ENCODE measurements around the gene CFAP53.

The CFAP53 gene

GRCh38 chr18:50218432-50219197 is 47.7 kb downstream of the CFAP53 start:
- H2AFZ ChIP-seq (ENCODE audit: low read length, unreplicated experiment) = no peak overlapping the region

GRCh38 chr18:50209311-50209710 is 57.0 kb downstream of the CFAP53 start:
- Histone ChIP-seq H3K27ac (ENCODE audit: low read depth, low read length) (no peak overlapping the region), H3K4me1 (ENCODE audit: control insufficient read depth, insufficient read depth, low read length, unreplicated experiment) (no peaks in the 10 kb centered on the region), H3K36me3 (ENCODE audit: insufficient read depth, low read length) (no peaks in the 10 kb centered on the region), H3K79me2 (ENCODE audit: control insufficient read depth, insufficient read depth, low read length, unreplicated experiment) (no peaks in the 10 kb centered on the region), H2AFZ (ENCODE audit: low read length, unreplicated experiment) (no peak overlapping the region), H3K27me3 (ENCODE audit: insufficient read depth, low read length) (peaks cover 40% of the 10 kb centered on the region), H3K4me3 (ENCODE audit: low read depth, low read length) (no peak overlapping the region)

More at GRCh38 chr18:50218432-50219197, 47.7 kb downstream of the CFAP53 start:
- no peaks in the 10 kb centered on the region for H3K36me3 ChIP-seq (ENCODE audit: insufficient read depth, low read length)
- H3K27ac ChIP-seq (ENCODE audit: low read depth, low read length) = no peak overlapping the region
- H3K79me2 ChIP-seq (ENCODE audit: control insufficient read depth, insufficient read depth, low read length, unreplicated experiment) = no peaks in the 10 kb centered on the region
- peaks cover 54% of the 10 kb centered on the region for H3K27me3 ChIP-seq (ENCODE audit: insufficient read depth, low read length)
- H3K4me1 ChIP-seq (ENCODE audit: control insufficient read depth, insufficient read depth, low read length, unreplicated experiment) = no peaks in the 10 kb centered on the region
- no peak overlapping the region for H3K4me3 ChIP-seq (ENCODE audit: low read depth, low read length)

GRCh38 chr18:50207722-50208121 is 58.6 kb downstream of the CFAP53 start:
- no peaks in the 10 kb centered on the region for H3K79me2 ChIP-seq (ENCODE audit: control insufficient read depth, insufficient read depth, low read length, unreplicated experiment)

GRCh38 chr18:50203801-50204604 is 62.3 kb downstream of the CFAP53 start:
- Histone ChIP-seq H3K36me3 (ENCODE audit: insufficient read depth, low read length) (no peaks in the 10 kb centered on the region), H3K79me2 (ENCODE audit: control insufficient read depth, insufficient read depth, low read length, unreplicated experiment) (no peaks in the 10 kb centered on the region), H3K27me3 (ENCODE audit: insufficient read depth, low read length) (peaks cover 61% of the 10 kb centered on the region), H2AFZ (ENCODE audit: low read length, unreplicated experiment) (no peak overlapping the region), H3K4me1 (ENCODE audit: control insufficient read depth, insufficient read depth, low read length, unreplicated experiment) (no peaks in the 10 kb centered on the region), H3K27ac (ENCODE audit: low read depth, low read length) (no peak overlapping the region), H3K4me3 (ENCODE audit: low read depth, low read length) (no peak overlapping the region)

More at GRCh38 chr18:50207722-50208121, 58.6 kb downstream of the CFAP53 start:
- H3K4me3 ChIP-seq (ENCODE audit: low read depth, low read length) = no peak overlapping the region
- H3K27me3 ChIP-seq (ENCODE audit: insufficient read depth, low read length) = peaks cover 45% of the 10 kb centered on the region
- no peaks in the 10 kb centered on the region for H3K4me1 ChIP-seq (ENCODE audit: control insufficient read depth, insufficient read depth, low read length, unreplicated experiment)
- no peak overlapping the region for H2AFZ ChIP-seq (ENCODE audit: low read length, unreplicated experiment)
- H3K27ac ChIP-seq (ENCODE audit: low read depth, low read length) = no peak overlapping the region
- no peaks in the 10 kb centered on the region for H3K36me3 ChIP-seq (ENCODE audit: insufficient read depth, low read length)

- no peak overlapping the region for H3K4me3 ChIP-seq (ENCODE audit: low read depth, low read length)
- H3K4me1 ChIP-seq (ENCODE audit: control insufficient read depth, insufficient read depth, low read length, unreplicated experiment) = no peaks in the 10 kb centered on the region
- H3K27ac ChIP-seq (ENCODE audit: low read depth, low read length) = no peak overlapping the region
- no peak overlapping the region for H2AFZ ChIP-seq (ENCODE audit: low read length, unreplicated experiment)
- no peaks in the 10 kb centered on the region for H3K36me3 ChIP-seq (ENCODE audit: insufficient read depth, low read length)
- H3K27me3 ChIP-seq (ENCODE audit: insufficient read depth, low read length) = peaks cover 76% of the 10 kb centered on the region
- H3K79me2 ChIP-seq (ENCODE audit: control insufficient read depth, insufficient read depth, low read length, unreplicated experiment) = no peaks in the 10 kb centered on the region
Measured at GRCh38 chr18:50201476-50202018, 64.7 kb downstream of the CFAP53 start.

- Histone ChIP-seq H3K4me3 (ENCODE audit: low read depth, low read length) (no peak overlapping the region), H3K79me2 (ENCODE audit: control insufficient read depth, insufficient read depth, low read length, unreplicated experiment) (no peaks in the 10 kb centered on the region), H3K36me3 (ENCODE audit: insufficient read depth, low read length) (no peaks in the 10 kb centered on the region), H3K4me1 (ENCODE audit: control insufficient read depth, insufficient read depth, low read length, unreplicated experiment) (no peaks in the 10 kb centered on the region), H3K27ac (ENCODE audit: low read depth, low read length) (no peak overlapping the region), H2AFZ (ENCODE audit: low read length, unreplicated experiment) (no peak overlapping the region), H3K27me3 (ENCODE audit: insufficient read depth, low read length) (peaks cover 85% of the 10 kb centered on the region)
Measured at GRCh38 chr18:50199921-50200320, 66.4 kb downstream of the CFAP53 start.

GRCh38 chr18:50199346-50199855 is 66.9 kb downstream of the CFAP53 start:
- H3K27ac ChIP-seq (ENCODE audit: low read depth, low read length) = no peak overlapping the region
- peaks cover 85% of the 10 kb centered on the region for H3K27me3 ChIP-seq (ENCODE audit: insufficient read depth, low read length)
- H3K4me3 ChIP-seq (ENCODE audit: low read depth, low read length) = no peak overlapping the region
- H3K79me2 ChIP-seq (ENCODE audit: control insufficient read depth, insufficient read depth, low read length, unreplicated experiment) = no peaks in the 10 kb centered on the region
- no peaks in the 10 kb centered on the region for H3K4me1 ChIP-seq (ENCODE audit: control insufficient read depth, insufficient read depth, low read length, unreplicated experiment)
- no peaks in the 10 kb centered on the region for H3K36me3 ChIP-seq (ENCODE audit: insufficient read depth, low read length)
- no peak overlapping the region for H2AFZ ChIP-seq (ENCODE audit: low read length, unreplicated experiment)

GRCh38 chr18:50196261-50196660 is 70.0 kb downstream of the CFAP53 start:
- Histone ChIP-seq H3K27ac (ENCODE audit: low read depth, low read length) (no peak overlapping the region), H3K4me1 (ENCODE audit: control insufficient read depth, insufficient read depth, low read length, unreplicated experiment) (no peaks in the 10 kb centered on the region), H3K27me3 (ENCODE audit: insufficient read depth, low read length) (peaks cover 88% of the 10 kb centered on the region), H3K36me3 (ENCODE audit: insufficient read depth, low read length) (no peaks in the 10 kb centered on the region), H3K4me3 (ENCODE audit: low read depth, low read length) (no peak overlapping the region), H3K79me2 (ENCODE audit: control insufficient read depth, insufficient read depth, low read length, unreplicated experiment) (no peaks in the 10 kb centered on the region), H2AFZ (ENCODE audit: low read length, unreplicated experiment) (no peak overlapping the region)

GRCh38 chr18:50195689-50196088 is 70.6 kb downstream of the CFAP53 start:
- Histone ChIP-seq H3K79me2 (ENCODE audit: control insufficient read depth, insufficient read depth, low read length, unreplicated experiment) (no peaks in the 10 kb centered on the region), H3K36me3 (ENCODE audit: insufficient read depth, low read length) (no peaks in the 10 kb centered on the region), H3K27ac (ENCODE audit: low read depth, low read length) (no peak overlapping the region), H2AFZ (ENCODE audit: low read length, unreplicated experiment) (no peak overlapping the region), H3K4me1 (ENCODE audit: control insufficient read depth, insufficient read depth, low read length, unreplicated experiment) (no peaks in the 10 kb centered on the region), H3K27me3 (ENCODE audit: insufficient read depth, low read length) (peaks cover 89% of the 10 kb centered on the region), H3K4me3 (ENCODE audit: low read depth, low read length) (no peak overlapping the region)

GRCh38 chr18:50194631-50195532 is 71.4 kb downstream of the CFAP53 start, which contains the start of gene MYO5B:
Gene MYO5B (minus strand): TSS chr18:50195147. CDS start chr18:50194793, 354 bp downstream.
- Histone ChIP-seq H3K79me2 (ENCODE audit: control insufficient read depth, insufficient read depth, low read length, unreplicated experiment) (no peaks in the 10 kb centered on the region), H3K27me3 (ENCODE audit: insufficient read depth, low read length) (peaks cover 85% of the 10 kb centered on the region), H3K36me3 (ENCODE audit: insufficient read depth, low read length) (no peaks in the 10 kb centered on the region), H3K4me3 (ENCODE audit: low read depth, low read length) (peak within 1 kb of the TSS; percentile 33; the same call in 1 of the 2 replicates), H3K27ac (ENCODE audit: low read depth, low read length) (no peak within 1 kb of the TSS), H2AFZ (ENCODE audit: low read length, unreplicated experiment) (no peak within 1 kb of the TSS), H3K4me1 (ENCODE audit: control insufficient read depth, insufficient read depth, low read length, unreplicated experiment) (no peaks in the 10 kb centered on the region)

All from ACC112 (cell line).